HG03432 (cell line): ENCODE data around the gene SPINK6.

ENCODE experiments used
- ATAC-seq: cut with Tn5 transposase; IDR thresholded peaks from one replicate; pipeline ENCODE4 v1.9.1; 2021; ENCODE audit warnings: mild to moderate bottlenecking, moderate library complexity; ENCODE audit not compliant: unreplicated experiment

SPINK6 gene

GRCh38 chr5:148221508-148221907 is 18.7 kb downstream of the SPINK6 start:
- no peak for ATAC-seq

DNA sequence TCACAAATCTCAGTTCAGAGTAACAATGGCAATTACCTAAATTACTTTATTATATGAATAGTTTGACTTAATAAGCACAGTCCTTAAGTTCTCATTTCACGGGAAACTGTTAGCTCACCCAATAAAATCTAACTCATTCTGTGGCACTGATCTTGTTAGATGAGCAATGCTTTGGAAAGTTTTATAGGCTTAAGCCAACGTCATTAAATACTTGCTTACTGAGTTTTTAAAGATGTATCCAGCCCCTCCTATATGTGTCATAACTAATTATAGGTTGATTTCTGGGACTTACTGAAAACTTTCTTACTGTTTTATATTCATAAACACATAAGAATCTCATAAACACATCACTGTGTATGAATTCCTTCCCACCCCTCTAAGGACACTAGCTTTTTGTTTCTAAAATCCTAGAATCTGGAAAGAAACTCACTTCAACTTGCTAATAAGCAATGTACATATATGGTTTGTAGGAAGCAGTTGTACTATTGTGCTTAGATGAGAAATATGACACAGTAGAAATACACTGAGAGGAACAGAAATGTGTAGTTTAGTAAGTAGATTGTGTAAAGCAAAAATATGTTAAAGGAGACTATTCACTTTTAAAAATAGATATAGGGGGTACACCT is 21.4 kb downstream of the SPINK6 start:
- no peak for ATAC-seq

DNA sequence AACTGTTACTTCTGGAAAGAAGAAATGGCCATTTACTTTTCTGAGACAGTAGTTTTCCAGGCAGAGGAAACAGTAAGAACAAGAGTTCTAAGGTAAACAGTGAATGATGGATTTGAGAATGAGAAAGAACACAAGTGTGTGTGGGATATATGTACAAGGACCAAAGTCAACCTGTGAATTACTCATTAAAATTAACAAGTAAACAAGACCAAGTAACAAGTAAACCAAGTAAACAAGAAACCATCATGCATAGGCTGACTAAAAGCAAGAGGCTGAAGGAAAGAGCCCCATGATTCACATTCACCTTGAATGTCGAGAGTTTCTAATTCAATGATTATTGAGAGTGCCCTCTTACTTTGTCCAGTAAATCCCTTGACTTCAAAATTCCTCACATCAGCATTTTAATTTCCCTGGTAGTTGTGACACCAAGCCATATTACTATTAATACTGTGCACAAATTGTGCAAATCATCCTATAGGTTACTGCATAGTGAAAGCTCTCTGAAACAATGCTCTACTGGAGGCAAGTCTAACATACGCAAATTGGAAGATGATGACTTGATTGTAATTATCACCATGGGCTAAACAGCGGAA is 25.6 kb downstream of the SPINK6 start:
- no peak for ATAC-seq

DNA sequence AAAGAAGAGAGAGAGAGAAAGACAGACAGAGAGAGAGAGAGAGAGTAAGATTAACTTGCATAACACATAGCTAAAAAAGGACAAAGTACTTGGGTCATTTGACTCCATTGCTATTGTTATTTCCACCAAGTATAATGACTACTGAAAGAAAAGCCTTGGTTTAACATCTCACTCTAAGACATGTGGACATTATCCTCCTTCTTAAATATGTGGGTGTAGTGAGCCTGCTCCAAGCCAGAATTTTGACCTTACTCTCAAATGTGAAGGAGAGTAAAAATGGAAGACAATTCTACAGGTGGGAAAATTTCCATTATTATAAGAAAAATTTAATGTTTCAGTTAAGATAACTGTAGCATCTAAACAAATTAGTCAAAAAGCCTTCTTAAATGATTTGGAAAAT is 27.0 kb downstream of the SPINK6 start:
- ATAC-seq = no peak

GRCh38 chr5:148230240-148230639 is 27.4 kb downstream of the SPINK6 start:
- no peak for ATAC-seq

DNA sequence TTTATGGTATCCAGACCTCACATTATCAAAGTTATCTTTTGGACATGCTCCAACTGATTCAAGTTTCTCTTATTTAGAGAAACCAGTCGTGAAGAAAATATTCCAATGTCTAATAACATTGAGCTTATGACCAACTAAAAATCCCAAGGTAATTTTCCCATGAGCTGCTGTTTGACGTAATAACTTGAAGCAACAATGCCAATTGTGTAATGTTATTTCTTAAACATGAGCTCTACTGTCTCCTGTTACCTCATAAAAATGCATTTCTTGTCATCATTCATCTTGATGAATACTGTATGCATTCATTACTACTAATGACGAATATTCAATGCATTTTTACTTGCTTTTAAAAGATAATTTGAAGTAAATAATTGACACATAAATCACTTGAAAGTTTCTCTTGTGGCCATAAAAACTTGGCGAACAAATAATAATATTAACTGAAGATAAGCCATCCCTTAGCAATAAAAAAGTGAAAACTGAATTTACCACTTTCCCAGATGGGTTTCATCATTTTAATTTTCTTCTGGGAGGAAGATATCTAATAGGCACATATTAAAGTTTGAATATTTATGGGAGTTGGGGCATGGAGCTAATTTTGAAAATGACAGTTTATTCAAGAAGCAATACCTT is 35.1 kb downstream of the SPINK6 start:
- ATAC-seq = no peak

DNA sequence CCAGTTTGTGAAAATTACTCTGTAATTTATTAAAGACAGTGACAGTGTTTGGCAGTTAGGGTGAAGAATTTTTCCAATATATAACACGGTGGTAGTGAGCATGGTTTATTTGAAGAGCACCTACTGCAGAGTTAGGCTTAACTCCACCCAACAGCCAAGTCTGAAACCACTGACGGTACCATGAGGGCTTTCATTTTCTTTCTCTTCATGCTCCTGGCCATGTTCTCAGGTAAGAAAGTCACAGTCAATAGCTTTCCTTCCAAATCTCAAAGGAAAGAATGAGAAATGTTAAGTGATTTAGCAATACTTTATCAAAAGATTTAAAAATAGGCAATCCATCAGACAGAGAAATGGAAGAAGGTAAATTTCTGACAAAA is 35.6 kb downstream of the SPINK6 start, which contains the start of gene MARCOL:
Gene MARCOL, plus strand, starts transcription at position 108 of the 377 bp plus-strand sequence. Its CDS starts 73 bp downstream, at position 181.
- no peak for ATAC-seq

- no peak for ATAC-seq
These were observed 46.1 kb downstream of the SPINK6 start for GRCh38 chr5:148248894-148249293.

DNA sequence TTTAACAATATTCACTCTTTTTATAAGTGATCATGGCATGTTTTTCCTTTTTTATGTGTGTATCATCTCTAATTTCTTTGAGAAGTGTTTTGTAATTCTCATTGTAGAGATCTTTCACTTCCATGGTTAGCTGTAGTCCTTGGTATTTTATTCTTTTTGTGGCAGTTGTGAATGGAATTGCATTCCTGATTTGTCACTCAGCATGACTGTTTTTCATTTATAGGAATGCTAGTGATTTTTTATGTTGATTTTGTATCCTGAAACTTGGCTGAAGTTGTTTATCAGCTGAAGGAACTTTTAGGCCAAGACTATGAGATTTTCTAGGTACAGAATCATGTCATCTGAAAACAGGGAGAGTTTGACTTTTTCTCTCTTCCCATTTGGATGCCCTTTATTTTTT is 52.6 kb downstream of the SPINK6 start:
- ATAC-seq = no peak

DNA sequence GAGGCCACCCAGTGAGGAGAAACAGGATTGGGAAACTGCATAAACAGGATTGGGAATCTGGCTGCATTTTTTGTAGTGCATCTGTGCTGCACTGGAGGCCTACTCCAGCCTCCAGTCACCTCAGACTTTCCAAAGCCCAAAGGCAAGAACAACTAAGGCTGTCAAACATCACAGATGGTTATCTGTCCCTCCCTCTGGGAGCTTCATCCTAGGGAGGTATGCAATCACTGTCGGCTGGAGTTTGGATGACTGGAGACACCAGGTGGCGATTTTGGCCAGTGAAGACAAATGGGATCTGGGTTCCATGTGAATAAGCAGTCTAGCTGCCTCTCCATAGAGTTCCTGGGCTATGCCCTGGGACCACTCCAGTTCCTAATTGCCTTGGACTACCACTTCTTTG is 56.4 kb downstream of the SPINK6 start:
- ATAC-seq = no peak

DNA sequence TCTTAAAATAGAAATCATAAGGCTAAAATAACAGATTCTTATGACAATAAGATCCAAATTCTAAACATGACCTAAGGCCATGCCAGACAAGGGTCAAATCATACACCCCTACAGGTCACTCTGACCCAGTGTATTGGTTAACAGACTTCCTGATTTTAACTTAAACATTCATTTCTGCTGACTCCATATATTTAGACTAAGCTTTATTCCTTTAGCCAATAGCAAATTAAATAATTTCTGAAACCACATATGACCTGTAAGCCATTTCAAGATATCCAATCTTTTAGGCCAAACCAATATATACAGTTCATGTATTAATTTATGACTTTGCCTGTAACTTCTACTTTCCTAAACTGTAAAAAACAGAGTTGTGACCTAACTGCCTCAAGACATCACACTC is 58.4 kb downstream of the SPINK6 start:
- ATAC-seq = no peak
